ENCODE results near the gene MARS1.
"Not testable (repeated sequence)": the region's sequence is repeated elsewhere in the genome, so short reads cannot be mapped to it uniquely, and the experiment has no call there.

Gene MARS1

DNA sequence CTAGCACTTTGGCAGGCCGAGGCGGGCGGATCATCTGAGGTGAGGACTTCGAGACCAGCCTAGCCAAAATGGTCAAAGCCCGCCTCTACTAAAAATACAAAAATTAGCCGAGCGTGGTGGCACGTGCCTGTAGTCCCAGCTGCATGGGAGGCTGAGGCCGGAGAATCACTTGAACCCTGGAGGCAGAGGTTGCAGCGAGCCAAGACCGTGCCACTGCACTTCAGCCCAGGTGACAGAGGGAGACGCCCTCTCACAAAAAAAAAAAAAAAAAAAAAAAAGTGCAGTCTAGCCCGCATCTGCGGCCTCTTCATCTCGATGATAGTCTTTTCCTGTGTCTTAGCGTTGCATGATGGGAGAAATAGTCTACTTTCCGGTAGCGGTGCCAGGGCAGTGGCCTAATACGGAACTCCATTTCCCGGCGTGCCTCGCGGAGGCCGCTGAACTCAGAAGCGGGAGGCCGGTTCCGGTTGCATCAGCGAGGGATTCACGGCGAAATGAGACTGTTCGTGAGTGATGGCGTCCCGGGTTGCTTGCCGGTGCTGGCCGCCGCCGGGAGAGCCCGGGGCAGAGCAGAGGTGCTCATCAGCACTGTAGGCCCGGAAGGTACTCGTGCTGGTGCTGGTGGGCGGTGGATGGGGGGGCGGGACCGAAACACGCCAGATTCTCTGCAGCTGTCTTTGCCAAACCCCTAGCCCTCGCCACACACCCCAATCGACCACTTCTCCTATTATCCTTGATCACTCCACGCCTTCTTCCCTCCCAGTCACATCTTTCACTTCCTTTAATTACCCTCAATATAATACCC, at the start of gene MARS1:
TSS of gene MARS1 (plus strand) at position 472 of the 805 bp plus-strand sequence. CDS start at position 495, 23 bp downstream.
- DNase-seq (ENCODE audit: low spot score): peak; percentile 91

DNA sequence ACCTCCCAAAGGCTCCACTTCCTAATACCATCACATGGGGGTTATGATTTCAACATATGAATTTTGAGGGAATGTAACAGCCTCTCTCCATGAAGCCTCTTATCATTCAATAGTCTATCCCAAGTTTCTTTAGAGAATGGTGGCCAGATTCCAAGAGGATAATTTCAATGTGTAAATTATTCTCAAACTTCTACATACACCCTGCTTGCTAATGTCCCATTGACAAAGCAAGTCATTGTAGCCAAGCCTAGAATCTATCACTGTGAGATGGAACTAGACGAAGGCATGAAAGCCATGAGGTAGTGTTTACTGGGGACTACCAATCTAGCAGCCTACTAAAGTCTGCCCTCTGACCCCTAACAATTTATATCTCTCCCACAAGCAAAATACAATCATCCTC, 49.5 kb upstream of the MARS1 start:
- DNase-seq (ENCODE audit: low spot score): no peak

DNA sequence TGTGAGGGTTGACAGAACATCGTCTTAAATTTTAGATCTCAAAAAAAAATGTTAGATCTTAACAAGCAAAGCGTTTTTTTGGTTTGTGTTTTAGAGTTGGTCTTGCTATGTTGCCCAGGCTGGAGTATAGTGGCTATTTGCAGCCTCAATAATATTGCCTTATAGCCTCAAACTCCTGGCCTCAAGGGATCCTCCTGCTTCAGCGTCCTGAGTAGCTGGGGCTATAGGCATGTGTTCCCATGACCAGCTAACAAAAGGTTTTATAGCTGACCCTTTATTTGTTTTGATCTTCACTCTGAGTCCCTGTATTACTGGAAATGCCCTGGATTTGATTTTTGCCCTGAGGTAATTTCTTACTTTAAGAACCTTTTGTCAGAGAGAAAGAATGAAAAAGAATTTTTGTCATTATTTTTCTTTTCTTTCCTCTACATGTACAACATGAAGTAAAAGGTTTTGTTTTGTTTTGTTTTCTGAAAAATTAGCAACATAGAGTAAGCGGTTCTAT, 48.1 kb upstream of the MARS1 start:
- no peak for DNase-seq (ENCODE audit: low spot score)

DNA sequence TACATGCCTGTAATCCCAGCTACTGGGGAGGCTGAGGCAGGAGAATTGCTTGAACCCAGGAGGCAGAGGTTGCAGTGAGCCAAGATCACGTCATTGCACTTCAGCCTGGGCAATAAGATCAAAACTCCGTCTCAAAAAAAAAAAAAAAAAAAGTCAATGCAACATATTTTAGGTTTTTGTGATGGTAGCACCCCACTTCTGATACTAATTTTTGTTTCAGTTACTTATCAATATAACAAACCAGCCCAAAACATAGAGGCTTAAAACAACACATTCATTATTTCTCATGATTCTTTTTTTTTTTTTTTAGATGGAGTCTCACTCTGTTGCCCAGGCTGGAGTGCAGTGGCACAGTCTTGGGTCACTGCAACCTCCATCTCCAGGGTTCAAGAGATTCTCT, 46.5 kb upstream of the MARS1 start:
- DNase-seq (ENCODE audit: low spot score): not testable (repeated sequence)

DNA sequence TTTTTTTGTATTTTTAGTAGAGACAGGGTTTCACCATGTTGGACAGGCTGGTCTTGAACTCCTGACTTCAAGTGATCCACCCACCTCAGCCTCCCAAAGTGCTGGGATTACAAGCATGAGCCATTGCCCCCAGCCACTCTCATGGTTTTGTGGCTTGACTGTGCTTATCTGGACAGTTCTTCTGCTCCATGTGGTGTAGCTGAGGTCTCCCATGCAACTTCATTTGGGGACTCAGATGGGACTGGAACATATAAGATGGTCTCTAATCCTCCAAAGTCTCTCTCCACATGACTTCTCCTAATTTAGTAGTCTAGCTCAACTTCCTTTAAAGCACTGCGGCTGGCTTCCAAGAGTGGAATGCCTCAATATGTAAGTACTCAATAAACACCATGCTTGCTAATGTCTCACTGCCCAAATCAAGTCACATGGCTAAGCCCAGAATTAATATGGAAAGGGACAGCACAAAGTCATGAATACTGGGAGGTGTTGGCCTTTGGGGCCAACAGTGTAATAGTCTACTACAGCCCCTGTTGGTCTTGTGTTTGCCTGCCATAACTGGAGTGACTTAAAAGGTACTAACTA, 45.9 kb upstream of the MARS1 start:
- no peak for DNase-seq (ENCODE audit: low spot score)

DNA sequence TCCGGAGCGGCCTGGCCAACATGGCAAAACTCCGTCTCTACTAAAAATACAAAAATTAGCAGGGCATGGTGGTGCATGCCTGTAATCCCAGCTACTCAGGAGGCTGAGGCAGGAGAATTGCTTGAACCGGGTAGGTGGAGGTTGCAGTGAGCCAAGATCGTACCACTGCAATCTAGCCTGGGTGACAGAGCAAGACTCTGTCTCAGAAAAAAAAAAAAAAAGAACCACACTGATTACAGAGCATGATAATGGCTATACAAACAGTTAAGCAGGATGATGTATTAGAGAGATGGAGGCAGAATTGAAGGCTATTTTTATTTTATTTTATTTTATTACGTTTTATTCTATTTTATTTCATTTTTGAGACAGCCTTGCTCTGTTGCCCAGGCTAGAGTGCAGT, 43.5 kb upstream of the MARS1 start:
- not testable (repeated sequence) for DNase-seq (ENCODE audit: low spot score)

DNA sequence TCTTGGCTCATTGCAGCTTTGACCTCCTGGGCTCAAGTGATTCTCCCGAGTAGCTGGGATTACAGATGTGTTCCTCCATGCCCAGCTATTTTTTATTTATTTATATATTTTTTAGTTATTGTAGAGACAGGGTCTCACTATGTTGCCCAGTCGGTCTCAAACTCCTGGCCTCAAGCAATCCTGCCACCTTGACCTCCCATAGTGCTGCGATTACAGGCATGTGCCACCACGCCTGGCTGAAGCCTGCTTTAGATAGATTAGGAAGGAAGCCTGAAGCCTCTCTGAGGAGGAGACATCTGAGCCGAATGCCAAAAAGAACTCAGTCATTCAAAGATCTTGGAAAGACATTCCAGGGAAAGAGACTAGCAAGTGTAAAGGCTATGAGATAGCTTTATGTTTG, 43.1 kb upstream of the MARS1 start:
- DNase-seq (ENCODE audit: low spot score): no peak

DNA sequence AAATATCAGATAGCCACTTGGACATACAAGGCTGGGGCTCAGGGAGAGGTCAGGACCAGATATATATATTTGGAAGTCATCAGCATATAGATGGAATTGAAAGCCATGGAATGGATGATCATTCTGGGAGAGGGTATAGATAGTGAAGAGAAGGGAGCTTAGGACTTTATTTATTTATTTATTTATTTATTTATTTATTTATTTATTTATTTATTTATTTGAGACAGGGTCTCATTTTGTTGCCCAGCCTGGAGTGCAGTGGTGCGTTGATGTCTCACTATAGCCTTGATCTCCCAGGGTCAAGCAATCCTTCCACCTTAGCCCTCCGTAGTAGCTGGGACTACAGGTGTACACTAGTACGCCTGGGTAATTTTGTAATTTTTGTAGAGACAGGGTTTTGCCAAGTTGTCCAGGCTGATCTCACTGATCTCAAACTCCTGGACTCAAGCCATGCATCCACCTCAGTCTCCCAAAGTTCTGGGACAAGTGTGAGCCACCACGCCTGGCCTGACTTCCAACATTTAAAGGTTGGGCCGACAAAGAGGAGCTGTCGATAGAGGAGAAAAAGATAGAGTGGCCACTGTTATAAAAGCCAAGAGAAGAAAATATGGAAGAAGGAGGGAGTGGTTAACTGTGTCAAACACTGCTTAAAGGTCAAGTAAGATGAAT, 41.4 kb upstream of the MARS1 start:
- no peak for DNase-seq (ENCODE audit: low spot score)

DNA sequence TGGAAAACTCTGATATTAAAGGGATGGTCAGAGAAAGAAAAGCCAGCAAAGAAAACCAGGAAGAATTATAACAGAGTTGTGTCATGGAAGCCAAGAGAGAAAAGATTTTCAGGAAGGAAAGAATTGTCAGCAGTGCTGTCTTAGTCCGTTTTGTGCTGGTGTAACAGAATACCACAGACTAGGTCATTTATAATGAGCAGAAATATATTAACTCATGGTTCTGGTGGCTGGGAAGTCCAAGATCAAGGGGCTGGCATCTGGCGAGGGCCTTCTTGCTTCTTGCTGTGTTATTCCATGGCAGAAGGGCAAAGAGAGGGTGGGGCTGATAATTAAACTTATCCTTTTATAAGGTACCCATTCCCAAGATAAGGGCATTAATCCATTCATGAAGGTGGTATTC, 39.2 kb upstream of the MARS1 start:
- DNase-seq (ENCODE audit: low spot score): no peak

DNA sequence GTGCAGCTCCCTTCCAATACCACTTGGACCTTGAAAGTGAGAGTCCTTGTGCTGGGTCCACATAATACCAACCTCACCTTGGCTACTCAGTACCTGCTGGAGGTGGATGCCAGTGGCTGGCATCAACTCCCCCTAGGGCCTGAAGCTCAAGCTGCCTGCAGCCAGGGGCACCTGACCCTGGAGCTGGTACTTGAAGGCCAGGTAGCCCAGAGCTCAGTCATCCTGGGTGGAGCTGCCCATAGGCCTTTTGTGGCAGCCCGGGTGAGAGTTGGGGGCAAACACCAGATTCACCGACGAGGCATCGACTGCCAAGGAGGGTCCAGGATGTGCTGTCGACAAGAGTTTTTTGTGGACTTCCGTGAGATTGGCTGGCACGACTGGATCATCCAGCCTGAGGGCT, 38.5 kb upstream of the MARS1 start:
- no peak for DNase-seq (ENCODE audit: low spot score)

DNA sequence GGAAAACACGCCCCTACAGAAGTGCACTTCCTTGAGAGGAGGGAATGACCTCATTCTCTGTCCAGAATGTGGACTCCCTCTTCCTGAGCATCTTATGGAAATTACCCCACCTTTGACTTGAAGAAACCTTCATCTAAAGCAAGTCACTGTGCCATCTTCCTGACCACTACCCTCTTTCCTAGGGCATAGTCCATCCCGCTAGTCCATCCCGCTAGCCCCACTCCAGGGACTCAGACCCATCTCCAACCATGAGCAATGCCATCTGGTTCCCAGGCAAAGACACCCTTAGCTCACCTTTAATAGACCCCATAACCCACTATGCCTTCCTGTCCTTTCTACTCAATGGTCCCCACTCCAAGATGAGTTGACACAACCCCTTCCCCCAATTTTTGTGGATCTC, 37.8 kb upstream of the MARS1 start:
- no peak for DNase-seq (ENCODE audit: low spot score)

DNA sequence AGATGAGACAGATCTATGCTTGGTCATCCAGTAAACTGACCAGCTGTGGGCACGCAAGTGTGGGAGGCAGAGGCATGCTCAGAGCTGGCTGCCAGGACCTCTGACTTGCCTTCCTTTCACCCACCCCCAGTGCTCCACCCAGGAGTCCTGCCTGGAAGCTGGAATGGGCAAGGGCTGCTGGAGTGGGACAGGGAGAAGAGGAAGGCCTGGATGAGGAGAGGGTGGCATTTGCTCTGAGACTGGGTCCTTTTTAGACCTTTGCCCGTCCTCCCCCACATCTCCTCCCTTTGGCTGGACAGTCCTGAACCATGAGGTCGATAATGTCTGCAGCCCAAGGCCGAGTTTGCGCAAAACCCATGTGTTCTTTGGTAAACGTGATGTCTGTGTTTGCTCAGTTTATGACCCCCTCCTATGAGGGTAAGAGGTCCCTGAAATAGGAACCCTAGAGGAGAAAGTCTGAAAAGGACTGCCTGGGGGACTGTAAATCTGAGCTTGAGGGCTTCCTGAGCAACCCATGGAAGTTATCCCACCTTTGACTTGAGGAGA, 36.6 kb upstream of the MARS1 start:
- no peak for DNase-seq (ENCODE audit: low spot score)

DNA sequence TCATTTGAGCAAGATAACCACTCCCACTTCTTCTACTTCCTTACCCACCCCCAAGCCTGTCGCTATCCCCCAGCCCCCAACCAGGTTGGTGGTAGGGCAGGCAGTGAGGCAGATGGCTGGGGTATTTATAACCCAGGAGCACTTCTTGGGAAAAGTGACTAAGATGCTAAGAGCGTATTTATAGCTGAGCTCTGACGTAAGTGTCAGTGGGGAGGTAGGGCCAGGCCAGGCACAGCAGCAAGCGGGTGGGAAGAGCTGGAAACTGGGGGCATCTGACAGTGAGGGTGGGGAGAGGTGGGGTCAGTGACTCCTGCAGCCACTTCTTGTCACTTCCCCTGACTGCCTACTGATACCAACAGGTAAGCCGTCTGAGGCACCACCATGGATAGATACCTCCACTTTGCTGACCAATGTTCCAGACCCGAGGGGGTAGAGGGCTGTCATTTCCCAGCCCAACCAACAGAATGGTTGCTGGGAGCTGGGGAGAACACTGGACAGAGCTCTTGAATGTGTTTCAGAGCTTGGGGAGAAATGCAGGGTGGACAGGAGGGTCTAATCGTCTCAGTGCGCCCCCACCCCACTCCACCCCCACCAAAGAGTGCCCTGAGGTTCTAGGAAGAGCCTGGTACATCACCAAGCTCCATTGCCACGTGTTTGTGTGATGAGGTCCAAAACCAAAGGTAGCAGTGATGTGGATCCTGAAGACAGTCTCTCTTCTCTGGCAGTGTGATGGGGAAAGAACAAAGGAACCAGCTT, 35.5 kb upstream of the MARS1 start:
- DNase-seq (ENCODE audit: low spot score): no peak

DNA sequence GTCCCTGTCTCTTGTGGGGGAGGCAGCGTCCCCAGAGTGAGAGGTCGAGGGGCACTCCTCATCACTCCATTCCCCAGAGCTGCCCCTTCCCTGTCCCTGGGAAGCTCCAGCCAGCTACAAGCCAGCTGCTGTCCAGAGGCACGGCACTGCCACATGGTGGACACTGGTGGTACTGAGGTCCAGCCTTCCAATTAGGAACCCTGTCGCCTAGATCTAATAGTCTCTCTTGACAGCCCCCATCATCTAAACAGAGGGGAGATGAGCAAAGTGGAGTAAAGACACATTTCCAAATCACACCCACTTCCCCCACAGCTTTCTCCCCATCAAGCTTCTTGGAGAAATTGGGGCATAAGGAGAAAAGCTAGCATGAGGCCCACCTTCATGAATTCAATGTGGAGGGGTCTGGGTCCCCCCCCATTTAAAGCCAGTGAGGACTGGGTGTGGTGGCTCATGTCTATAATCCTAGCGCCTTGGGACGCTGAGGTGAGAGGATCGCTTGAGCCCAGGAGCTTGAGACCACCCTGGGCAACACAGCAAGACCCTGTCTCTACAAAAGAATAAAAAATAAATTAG, 34.8 kb upstream of the MARS1 start:
- DNase-seq (ENCODE audit: low spot score): no peak

DNA sequence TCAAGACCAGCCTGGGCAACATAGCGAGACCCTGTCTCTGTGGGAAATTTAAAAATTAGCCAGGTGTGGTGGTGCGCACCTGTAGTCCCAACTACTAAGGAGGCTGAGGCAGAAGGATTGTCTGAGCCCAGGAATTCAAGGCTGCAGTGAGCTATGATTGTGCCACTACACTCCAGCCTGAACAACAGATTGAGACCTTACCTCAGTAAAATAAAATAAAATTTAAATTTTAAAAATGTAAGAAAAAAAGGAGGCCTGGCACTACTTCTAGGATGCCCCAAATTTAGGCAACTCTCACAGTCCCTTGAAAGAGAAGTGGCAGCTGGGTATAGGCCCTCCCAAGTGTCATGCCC, 33.7 kb upstream of the MARS1 start:
- no peak for DNase-seq (ENCODE audit: low spot score)

DNA sequence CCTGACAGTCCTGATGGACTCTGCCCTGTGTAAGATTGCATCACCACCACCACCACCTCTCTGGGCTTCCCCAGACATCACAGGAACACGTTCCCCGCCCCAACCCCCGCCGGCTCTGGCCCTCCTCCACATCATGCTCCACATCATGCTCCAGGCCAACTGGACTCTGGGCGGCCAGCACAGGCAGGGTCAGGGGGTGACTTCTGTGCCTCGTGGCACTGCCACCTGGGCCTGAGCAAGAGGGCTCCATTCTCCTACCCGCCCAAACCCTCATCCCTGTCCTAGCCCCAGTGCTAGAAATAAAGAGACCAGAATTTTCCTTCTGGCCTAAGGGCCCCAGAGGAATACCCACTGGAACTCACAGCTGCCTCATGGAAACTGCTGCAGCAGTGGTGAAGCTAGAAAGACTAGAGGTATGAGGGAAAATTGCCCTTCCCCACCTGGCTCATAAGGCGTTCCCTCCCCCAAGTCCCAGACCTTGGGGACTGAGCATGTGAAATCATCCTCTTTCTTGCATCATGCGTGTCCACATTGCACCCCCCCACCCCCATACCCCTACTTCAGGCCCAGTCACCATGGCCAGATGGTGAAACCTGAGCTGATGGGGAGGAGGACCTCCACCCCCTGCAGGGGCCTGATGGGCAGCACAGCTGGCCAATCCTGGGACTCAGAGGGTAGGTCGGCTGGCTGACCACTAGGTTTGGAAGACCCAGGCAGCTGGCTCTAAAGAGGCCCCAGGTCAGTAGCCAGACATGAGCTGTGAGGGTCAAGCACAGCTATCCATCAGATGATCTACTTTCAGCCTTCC, 33.1 kb upstream of the MARS1 start, which contains the start of gene INHBE:
TSS of gene INHBE (plus strand) at position 742 of the 808 bp plus-strand sequence. CDS start 230 bp downstream, outside the sequence.
- DNase-seq (ENCODE audit: low spot score): no peak

DNA sequence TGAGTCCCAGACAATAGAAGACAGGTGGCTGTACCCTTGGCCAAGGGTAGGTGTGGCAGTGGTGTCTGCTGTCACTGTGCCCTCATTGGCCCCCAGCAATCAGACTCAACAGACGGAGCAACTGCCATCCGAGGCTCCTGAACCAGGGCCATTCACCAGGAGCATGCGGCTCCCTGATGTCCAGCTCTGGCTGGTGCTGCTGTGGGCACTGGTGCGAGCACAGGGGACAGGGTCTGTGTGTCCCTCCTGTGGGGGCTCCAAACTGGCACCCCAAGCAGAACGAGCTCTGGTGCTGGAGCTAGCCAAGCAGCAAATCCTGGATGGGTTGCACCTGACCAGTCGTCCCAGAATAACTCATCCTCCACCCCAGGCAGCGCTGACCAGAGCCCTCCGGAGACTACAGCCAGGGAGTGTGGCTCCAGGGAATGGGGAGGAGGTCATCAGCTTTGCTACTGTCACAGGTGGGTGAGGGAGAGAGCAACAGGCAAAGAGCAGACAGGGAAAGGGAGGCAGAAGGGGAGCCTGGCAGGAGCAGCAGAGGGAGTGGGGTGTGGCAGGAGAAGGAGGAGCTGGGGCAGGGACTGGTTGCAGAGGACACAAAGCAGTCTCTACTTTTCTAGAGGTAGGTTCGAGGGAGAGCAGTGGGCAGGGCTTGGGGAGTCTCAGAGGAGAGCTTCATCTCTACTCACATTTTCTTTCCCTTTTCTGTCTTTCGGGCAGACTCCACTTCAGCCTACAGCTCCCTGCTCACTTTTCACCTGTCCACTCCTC, 32.3 kb upstream of the MARS1 start:
- DNase-seq (ENCODE audit: low spot score): no peak

DNA sequence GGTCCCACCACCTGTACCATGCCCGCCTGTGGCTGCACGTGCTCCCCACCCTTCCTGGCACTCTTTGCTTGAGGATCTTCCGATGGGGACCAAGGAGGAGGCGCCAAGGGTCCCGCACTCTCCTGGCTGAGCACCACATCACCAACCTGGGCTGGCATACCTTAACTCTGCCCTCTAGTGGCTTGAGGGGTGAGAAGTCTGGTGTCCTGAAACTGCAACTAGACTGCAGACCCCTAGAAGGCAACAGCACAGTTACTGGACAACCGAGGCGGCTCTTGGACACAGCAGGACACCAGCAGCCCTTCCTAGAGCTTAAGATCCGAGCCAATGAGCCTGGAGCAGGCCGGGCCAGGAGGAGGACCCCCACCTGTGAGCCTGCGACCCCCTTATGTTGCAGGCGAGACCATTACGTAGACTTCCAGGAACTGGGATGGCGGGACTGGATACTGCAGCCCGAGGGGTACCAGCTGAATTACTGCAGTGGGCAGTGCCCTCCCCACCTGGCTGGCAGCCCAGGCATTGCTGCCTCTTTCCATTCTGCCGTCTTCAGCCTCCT, 31.6 kb upstream of the MARS1 start:
- no peak for DNase-seq (ENCODE audit: low spot score)

DNA sequence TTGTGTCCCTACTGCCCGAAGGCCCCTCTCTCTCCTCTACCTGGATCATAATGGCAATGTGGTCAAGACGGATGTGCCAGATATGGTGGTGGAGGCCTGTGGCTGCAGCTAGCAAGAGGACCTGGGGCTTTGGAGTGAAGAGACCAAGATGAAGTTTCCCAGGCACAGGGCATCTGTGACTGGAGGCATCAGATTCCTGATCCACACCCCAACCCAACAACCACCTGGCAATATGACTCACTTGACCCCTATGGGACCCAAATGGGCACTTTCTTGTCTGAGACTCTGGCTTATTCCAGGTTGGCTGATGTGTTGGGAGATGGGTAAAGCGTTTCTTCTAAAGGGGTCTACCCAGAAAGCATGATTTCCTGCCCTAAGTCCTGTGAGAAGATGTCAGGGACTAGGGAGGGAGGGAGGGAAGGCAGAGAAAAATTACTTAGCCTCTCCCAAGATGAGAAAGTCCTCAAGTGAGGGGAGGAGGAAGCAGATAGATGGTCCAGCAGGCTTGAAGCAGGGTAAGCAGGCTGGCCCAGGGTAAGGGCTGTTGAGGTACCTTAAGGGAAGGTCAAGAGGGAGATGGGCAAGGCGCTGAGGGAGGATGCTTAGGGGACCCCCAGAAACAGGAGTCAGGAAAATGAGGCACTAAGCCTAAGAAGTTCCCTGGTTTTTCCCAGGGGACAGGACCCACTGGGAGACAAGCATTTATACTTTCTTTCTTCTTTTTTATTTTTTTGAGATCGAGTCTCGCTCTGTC, 31.0 kb upstream of the MARS1 start:
- no peak for DNase-seq (ENCODE audit: low spot score)

Measured in HuH-7.5 (cell line).